NCI-H2107 treated with DMSO at 0.1 percent for 48 hours (cell line): ENCODE results near the gene DEPDC7.

Source experiments
- DNase-seq: peaks from one replicate; lab custom pipeline; 2025; ENCODE audit not compliant: unreplicated experiment; lab: John Stamatoyannopoulos, UW

The DEPDC7 gene

DNA sequence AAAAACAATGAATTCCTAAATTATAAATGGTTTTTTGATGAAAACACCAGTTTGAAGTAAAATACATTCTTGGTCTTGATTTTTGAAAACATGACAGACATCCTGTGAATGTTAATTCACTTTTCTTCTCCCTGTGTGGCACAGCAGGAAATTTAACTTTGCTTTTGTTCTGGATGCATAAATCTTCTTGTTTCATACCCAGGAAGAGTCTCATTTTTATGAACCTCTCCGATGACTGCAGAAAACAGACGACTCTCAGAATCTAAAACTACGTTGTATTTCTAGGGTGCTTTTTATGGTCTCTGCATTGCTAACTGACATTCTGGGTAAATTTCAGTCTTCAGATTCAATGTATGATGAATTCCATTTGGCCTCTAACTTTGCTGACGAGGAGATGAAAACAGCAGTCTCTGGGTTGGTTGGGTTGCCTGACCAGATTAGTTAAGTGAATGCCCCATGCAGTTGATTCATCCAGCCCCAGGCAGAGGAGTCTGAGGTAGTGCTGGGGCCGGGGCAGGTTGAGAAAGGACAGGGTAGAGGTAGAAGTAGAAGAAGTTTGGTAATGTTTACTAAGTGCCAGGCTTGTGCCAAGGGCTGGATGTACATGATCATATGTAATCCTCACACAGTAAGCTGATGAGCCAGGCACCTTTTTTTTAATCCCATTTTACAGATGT is 43.8 kb downstream of the DEPDC7 start:
- no peak for DNase-seq

DNA sequence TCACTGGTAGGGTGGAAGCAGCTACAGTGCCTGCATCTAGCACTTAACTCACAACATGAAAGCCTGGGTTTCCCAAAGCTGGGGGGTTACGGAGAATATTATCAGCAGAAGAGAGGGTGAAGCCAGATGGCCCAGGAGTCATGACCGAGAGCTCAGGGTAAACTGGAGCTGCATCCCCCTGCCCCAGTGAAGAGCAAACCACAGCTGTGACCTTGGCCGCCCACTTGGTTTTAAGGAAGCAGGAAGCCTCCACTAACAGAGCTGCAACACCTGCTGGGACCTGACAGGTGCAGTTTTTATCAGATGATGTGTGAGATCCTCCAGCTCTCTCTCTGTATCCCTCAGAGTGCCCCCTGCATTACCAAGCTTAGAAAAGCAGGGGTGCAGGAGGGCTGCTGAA is 44.6 kb downstream of the DEPDC7 start:
- peak; percentile 48 for DNase-seq

DNA sequence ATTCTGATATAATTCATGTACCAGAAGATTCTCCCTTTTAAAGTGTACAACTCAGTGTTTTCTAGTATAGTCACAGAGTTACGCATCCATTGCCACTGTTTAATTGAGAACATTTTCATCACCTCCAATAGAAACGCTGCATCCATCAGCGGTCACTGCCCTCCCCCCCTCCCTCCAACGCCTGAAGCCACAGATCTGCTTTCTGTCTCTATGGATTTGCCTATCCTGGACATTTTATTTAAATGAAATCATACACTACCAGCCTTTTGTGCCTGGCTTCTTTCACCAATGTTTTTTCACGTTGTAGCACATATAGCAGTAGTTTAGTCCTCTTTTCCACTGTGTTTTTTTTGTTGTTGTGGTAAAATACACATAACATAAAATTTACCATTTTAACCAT is 46.5 kb downstream of the DEPDC7 start:
- no peak for DNase-seq

DNA sequence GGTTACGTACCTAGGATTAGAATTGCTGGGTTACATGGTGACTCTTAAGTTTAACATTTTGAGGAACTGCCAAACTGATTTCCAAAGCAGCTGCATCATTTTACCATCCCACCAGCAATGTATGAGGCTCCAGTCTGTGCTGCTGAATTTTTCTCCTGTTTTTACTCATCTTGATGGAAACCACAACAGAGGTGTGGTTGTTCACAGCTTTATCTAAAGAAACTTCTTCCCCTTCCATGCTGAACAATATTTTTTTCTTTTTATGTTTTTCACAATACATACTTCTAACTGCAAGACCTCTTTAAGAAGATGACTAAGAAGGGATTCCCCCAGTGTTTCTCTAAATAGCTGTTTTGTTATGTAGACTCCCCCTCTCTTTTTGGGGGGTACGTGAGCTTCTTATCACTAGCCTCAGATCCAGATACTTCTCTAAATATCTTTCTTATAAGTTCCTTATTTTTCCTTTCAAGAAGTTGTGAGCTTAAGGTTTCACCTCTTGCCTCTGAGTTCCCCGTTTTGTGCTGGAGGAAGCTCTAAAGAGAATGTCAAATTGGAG is 47.7 kb downstream of the DEPDC7 start:
- DNase-seq, result no peak

DNA sequence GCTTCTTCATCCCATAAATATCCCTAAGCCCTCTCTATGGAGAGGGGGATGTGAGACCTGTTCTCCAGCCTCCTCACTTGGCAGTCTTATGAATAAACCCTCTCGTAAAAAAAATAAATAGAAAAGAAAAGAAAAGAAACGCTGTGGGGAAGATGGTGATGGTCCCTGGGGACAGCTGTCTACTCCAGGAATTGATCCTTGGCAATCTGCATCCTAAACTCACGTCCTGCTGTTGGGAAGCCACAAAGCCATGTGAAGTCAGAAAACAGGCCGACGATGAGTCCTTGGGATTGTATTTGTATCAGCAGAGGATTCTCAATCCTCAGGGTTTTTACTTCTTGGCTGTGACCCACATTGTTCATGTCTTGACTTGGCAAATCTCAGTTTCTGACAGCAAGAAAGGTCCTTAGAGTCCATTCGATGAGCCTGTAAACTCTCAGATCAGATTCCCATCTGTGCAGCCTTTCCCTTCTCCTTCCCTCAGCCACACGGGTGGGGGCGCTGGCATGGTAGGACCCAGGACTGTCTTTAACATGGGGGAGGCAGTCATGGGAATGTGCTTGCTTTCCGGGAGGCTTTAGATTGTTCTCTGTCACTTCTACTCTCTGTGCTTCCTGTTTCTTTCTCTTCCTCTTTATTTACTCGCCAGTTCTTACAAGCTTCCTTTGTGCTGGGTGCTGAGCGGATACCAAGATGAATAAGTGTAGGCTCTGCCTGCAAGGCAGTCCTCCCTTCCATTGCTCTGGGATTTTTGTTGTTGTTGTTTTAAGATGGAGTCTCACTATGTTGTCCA is 48.6 kb downstream of the DEPDC7 start:
- DNase-seq, result no peak

DNA sequence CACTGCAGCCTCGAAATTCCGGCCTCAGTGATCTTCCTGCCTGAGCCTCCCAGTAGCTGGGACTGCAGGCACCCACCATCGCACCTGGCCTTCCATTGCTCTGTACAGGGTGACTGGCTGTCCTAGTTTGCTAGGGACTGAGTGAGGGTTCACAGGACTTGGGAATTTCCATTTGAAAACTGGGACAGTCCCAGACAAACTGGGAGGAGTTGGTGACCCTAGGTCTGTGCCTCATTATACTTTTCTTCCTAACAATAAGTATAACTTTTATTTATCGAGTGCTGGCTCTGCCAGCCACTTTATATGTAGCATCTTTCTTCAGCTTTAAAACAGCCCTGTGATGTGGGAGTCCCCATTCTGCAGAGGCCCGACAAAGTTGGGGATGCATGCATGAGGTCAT is 49.2 kb downstream of the DEPDC7 start:
- no peak for DNase-seq

DNA sequence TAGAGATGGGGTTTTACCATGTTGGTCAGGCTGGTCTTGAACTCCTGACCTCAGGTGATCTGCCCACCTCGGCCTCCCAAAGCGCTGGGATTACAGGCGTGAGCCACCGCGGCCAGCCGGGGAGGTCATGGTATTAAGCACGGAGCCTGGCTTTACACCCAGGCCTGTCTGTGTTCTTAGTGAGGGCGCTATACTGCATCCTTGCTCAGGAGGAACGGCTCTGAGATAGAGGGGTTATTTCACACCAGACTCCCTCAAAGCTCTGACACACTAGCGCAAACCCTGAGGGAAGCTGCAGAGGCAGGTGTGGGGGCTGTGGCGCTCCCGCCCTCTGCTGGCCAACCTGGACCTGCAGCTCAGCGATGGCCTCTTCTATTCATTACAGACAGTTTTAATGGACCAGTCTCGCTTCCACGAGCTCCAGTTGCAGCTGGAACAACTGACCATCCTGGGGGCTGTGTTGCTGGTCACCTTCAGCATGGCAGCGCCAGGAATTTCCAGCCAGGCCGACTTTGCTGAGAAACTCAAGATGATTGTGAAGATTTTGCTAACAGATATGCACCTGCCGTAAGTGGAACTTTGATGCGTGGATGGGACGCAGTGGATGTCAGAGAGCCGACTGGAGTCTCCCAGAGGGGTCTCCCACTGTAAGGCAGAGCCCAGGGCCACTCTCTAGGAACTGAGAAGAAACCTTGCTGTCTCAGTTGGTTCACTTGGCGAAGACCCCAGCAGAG is 49.9 kb downstream of the DEPDC7 start:
- DNase-seq, result peak; percentile 69

DNA sequence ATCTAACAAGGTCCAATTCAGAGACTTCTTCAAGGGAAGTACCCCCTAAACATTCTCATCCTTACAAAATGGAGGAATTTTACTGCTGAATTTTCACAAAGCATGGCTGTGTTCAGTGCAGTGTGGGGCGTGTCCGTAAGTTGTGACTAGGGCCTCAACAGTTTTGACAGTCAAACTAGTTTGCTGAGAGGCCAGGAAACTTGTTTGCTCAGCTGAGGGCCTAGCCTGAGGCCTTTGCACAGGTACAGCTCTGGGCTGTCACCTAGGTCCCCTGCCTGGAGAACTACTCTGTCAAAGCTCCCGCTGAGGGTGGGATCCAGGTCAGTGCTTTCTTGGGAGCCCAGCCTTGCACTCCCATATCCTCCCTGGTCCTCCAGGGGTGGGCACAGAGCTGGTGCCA is 51.6 kb downstream of the DEPDC7 start:
- no peak for DNase-seq

DNA sequence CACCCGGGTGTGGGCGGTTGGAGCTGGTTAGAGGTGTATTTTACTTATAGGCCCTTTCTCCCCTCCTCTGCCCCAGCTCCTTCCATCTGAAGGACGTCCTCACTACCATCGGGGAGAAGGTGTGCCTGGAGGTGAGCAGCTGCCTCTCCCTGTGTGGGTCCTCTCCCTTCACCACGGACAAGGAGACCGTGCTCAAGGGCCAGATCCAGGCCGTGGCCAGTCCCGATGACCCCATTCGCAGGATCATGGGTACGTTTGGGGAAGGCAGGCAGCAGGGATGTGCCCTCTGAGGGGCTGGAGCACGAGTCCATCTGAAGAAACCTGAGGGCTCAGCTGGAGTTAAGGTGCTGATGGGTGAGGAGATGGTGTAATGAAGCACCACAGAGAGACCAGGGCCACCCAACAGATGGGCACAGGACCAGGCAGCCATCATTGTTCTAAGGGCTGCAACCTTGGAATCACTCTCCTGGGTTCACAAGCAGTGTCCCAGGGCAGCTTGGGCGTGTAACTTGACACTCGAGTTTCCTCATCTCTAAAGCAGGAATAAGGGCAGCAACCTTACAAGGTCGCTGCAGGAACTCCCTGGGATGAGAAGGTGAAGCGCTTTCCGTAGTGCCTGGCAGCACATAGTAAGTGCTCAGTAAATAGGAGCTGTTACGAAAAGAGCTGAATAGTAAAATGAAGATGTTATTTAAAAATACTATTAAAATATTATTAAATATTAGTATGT is 53.1 kb downstream of the DEPDC7 start:
- no peak for DNase-seq

DNA sequence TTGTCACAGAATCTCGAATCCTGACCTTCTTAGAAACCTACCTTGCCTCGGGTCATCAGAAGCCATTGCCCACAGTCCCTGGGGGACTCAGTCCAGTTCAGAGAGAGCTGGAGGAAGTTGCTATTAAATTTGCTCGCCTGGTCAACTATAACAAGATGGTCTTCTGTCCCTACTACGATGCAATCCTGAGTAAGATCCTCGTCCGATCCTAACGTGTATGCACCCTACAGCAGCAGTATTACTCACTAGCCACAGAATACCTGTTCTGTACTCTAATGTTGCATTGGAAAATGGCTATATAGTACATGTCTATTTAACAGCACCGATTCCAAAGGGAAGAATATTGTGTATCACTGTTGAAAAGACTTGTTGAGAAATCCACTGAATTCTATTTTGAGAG is 56.8 kb downstream of the DEPDC7 start:
- no peak for DNase-seq
